Measurements from ENCODE around the gene HRK.

- TF ChIP-seq CTCF (IDR thresholded peaks at IDR 0.05; ENCODE audit: low read depth, low read length) (no peak), POLR2A (IDR thresholded peaks at IDR 0.05; ENCODE audit: extremely low read depth, insufficient read length) (no peak), MAX (IDR thresholded peaks at IDR 0.05; ENCODE audit: low read depth, low read length) (no peak), MYC (IDR thresholded peaks at IDR 0.05; ENCODE audit: low read depth, low read length) (no peak)
Observed at GRCh38 chr12:116879509-116880212, 1.6 kb downstream of the HRK start.

Measured in NB4 (cell line).